ENCODE measurements around the gene RAMAC. TPM values are rescaled to one million over a fixed set of nuclear protein-coding genes. Genes with fewer than 3 reads are reported as not detected.

The RAMAC gene
- total and polyA plus RNA-seq, 10 of the 15 experiments (the other 5 are each of a cell fraction or from before 2014, with no cell fraction given), result 22.4 to 109 (median 41.7) TPM

- TF ChIP-seq IRF3 (IDR thresholded peaks at IDR 0.05) (no peak), USF2 (IDR thresholded peaks at IDR 0.05; ENCODE audit: borderline replicate concordance, low read depth, low read length) (no peak), BCL3 (IDR thresholded peaks at IDR 0.05; ENCODE audit: borderline replicate concordance, insufficient read depth, low read depth, low read length, poor library complexity, severe bottlenecking) (no peak), CUX1 (IDR thresholded peaks at IDR 0.05; ENCODE audit: insufficient replicate concordance, low read depth, low read length) (no peak)
Observed at GRCh38 chr15:83011271-83012075, 25.5 kb downstream of the RAMAC start, which contains the start of gene C15orf40 (continued).
